ENCODE data around the gene DYRK4.
"Not testable (repeated sequence)": the region's sequence is repeated elsewhere in the genome, so short reads cannot be mapped to it uniquely, and the experiment has no call there.

DYRK4 gene

GRCh38 chr12:4562034-4562657 is at the start of gene DYRK4:
DYRK4 (plus strand) TSS chr12:4562208; CDS start chr12:4562246, 38 bp downstream.
- no peak for ATAC-seq

GRCh38 chr12:4518106-4518728 is 43.8 kb upstream of the DYRK4 start:
- ATAC-seq, result no peak

GRCh38 chr12:4523443-4523842 is 38.6 kb upstream of the DYRK4 start:
- not testable (repeated sequence) for ATAC-seq

- no peak for ATAC-seq
Measured at GRCh38 chr12:4526923-4527546, 35.0 kb upstream of the DYRK4 start.

- ATAC-seq, result no peak
Measured at GRCh38 chr12:4530160-4530559, 31.8 kb upstream of the DYRK4 start.

- peak; percentile 24 to 38 for ATAC-seq
Measured at GRCh38 chr12:4530982-4531586, 30.9 kb upstream of the DYRK4 start.

- no peak for ATAC-seq
Measured at GRCh38 chr12:4535092-4535491, 26.9 kb upstream of the DYRK4 start.

GRCh38 chr12:4535871-4536270 is 26.1 kb upstream of the DYRK4 start:
- ATAC-seq, result no peak

- ATAC-seq, result peak; percentile 98 to 99
Measured at GRCh38 chr12:4538207-4539160, 23.5 kb upstream of the DYRK4 start, which contains the start of gene RAD51AP1. RAD51AP1 (plus strand) TSS chr12:4538890; CDS start chr12:4538940, 50 bp downstream.

GRCh38 chr12:4539167-4539870 is 22.7 kb upstream of the DYRK4 start:
- no peak for ATAC-seq

GRCh38 chr12:4540170-4540569 is 21.8 kb upstream of the DYRK4 start:
- no peak for ATAC-seq

GRCh38 chr12:4540638-4541037 is 21.4 kb upstream of the DYRK4 start:
- no peak for ATAC-seq

- no peak for ATAC-seq
Measured at GRCh38 chr12:4545195-4545594, 16.8 kb upstream of the DYRK4 start.

- no peak for ATAC-seq
Measured at GRCh38 chr12:4552191-4552590, 9.8 kb upstream of the DYRK4 start.

- ATAC-seq, result no peak
Measured at GRCh38 chr12:4553943-4554342, 8.1 kb upstream of the DYRK4 start.

GRCh38 chr12:4555804-4556203 is 6.2 kb upstream of the DYRK4 start:
- no peak for ATAC-seq

GRCh38 chr12:4556735-4557530 is 5.1 kb upstream of the DYRK4 start:
- no peak for ATAC-seq

- ATAC-seq, result no peak
Measured at GRCh38 chr12:4557586-4557985, 4.4 kb upstream of the DYRK4 start.

- ATAC-seq, result no peak
Measured at GRCh38 chr12:4558171-4558570, 3.8 kb upstream of the DYRK4 start.

- ATAC-seq, result no peak
Measured at GRCh38 chr12:4563336-4563735, 1.3 kb downstream of the DYRK4 start.

GRCh38 chr12:4564818-4565217 is 2.8 kb downstream of the DYRK4 start:
- no peak for ATAC-seq
